Fibroblast of mammary gland (primary cell): Measurements from ENCODE around the gene ETF1.

Source experiments
- DNase-seq: peaks from one replicate; pipeline ENCODE4 v3.0.0-alpha.2; 2010; ENCODE audit warnings: low read depth
- H3K4me3 ChIP-seq: 2 replicates; pipeline ENCODE4 v1.5.1; 2011; ENCODE audit warnings: low read depth, mild to moderate bottlenecking, low read length, moderate library complexity; ENCODE audit not compliant: control insufficient read depth
- TF ChIP-seq, protein P1 (sequence below): conservative IDR thresholded peaks from 2 replicates; pipeline ENCODE4 v1.5.1; 2011; ENCODE audit warnings: low read depth, low read length, inconsistent platforms; ENCODE audit not compliant: control insufficient read depth, insufficient read depth

Gene ETF1

DNA sequence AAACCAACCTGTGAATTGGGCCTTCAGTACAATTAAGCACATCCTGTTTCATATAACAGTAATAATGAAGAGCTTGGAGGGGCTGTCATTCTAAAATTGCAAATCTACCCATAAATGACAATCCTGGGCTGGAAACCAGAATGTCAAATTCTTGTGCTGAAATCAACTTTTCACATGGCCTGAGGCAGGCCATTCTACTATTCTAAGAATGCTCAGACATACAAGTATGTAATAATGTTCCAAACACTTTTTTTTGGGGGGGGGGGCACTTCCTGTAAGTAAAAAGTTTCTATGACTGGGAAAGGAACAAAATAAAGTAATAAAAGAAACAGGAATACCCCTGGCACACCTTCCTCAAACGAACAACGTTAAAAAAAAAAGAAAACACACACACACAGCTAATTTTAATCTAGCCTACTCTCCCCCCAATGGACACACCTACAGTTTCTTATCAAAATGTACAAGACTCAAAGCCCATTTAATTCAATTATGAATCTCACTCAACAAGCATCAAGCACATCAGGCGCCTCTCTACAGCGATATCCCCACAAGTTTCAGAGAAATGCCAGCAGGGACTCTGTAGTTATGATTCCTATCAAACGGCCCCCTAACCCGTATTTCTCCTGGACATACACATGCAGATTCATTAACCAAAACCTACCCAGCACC, 1.4 kb downstream of the ETF1 start:
- TF ChIP-seq, protein P1, sequence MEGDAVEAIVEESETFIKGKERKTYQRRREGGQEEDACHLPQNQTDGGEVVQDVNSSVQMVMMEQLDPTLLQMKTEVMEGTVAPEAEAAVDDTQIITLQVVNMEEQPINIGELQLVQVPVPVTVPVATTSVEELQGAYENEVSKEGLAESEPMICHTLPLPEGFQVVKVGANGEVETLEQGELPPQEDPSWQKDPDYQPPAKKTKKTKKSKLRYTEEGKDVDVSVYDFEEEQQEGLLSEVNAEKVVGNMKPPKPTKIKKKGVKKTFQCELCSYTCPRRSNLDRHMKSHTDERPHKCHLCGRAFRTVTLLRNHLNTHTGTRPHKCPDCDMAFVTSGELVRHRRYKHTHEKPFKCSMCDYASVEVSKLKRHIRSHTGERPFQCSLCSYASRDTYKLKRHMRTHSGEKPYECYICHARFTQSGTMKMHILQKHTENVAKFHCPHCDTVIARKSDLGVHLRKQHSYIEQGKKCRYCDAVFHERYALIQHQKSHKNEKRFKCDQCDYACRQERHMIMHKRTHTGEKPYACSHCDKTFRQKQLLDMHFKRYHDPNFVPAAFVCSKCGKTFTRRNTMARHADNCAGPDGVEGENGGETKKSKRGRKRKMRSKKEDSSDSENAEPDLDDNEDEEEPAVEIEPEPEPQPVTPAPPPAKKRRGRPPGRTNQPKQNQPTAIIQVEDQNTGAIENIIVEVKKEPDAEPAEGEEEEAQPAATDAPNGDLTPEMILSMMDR: no peak
- no peak for DNase-seq
- peak overlapping the region; percentile 93 for H3K4me3 ChIP-seq

- H3K4me3 ChIP-seq: no peak overlapping the region
- TF ChIP-seq, protein P1: no peak
- no peak for DNase-seq
These were observed 3.2 kb downstream of the ETF1 start for GRCh38 chr5:138539791-138540190.

- no peak overlapping the region for H3K4me3 ChIP-seq
- TF ChIP-seq, protein P1: no peak
- DNase-seq: no peak
These were observed 4.0 kb downstream of the ETF1 start for GRCh38 chr5:138538943-138539627.

DNA sequence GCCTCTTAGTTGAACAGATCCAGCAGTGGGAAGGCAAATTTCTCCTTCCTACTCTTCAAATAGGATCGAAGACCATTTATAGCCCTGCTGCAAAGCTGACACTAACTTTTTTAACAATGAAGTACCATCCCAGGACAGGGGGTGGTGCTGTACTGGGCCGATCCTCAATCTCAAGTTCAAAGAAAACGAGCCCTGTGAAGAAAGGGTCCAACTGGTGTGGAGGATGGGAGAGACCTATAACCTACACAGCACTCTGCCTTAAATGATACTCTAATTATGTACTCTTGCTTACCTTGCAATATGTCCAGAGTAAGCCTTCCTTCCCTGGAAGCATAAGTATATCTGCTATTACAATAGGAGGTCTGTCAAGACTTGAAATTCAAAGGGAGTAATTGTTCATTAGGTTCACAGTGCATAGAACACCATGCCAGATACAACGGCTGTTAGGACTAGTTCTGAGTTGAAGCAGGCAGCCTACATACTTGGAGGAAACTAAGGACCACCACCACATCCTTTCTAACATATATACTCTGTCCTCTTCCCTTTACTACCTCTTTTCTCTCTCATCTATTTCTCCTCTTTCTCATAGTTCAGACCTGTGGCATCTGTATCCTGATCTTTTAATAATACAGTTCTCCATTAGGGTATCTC, 6.2 kb downstream of the ETF1 start:
- TF ChIP-seq, protein P1: peak; percentile 49
- DNase-seq: peak; percentile 33
- H3K4me3 ChIP-seq: no peak overlapping the region

GRCh38 chr5:138536215-138536614, 6.8 kb downstream of the ETF1 start:
- no peak for DNase-seq
- TF ChIP-seq, protein P1: no peak
- H3K4me3 ChIP-seq: no peak overlapping the region

DNA sequence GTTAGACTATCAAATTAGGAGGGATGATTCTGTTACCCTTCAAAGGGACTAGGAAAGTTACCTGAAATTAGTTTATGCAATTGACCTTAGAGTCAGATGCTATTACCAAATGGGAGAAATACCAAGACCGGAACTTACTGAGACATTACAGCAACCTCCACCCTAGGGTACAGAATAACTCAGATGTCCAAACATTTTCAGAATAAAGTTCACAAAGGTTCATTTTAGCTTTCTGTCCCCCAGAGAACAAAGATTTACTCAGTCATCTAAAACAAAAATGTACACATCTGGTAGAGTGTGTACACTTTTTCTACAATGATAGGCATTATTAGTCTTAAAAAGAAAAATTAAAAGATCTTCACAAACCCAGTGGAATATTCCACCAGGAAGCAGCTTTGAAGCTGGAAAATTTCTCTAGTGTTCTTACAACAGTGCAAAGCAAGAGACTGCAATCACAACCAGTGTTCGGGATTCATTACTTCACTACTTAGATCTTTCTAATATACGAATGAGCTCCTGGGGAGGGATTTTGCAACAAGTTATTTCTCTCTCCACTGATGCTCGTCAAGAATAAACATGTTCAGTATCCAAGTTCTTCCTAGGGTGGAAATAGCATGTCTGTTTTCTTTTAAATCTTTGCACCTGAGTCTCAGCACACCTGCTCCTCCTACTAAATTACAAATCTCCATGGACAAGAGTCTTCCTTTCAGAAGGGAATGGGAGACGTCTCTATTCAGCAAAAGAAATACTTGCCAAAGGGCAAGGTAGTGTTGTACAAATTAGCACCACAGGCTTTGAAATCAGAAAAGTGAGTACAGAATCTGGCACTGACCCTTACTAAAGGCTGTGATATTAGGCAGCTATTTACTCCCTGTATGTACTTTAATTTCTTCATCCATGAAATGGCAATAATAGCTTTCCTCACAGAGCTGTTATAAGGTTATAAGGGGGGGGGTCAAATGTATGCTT, 8.8 kb downstream of the ETF1 start:
- no peak overlapping the region for H3K4me3 ChIP-seq
- TF ChIP-seq, protein P1: no peak
- DNase-seq: no peak
